ENCODE measurements around the gene ROCK1. TPM values are rescaled to one million over a fixed set of nuclear protein-coding genes. Genes with fewer than 3 reads are reported as not detected.
A peak's percentile ranks its signal among the peaks of the same experiment; 100 is the strongest.

ROCK1 gene
- polyA plus RNA-seq, 4 donors = 6.8 to 42.3 (median 12.4) TPM

DNA sequence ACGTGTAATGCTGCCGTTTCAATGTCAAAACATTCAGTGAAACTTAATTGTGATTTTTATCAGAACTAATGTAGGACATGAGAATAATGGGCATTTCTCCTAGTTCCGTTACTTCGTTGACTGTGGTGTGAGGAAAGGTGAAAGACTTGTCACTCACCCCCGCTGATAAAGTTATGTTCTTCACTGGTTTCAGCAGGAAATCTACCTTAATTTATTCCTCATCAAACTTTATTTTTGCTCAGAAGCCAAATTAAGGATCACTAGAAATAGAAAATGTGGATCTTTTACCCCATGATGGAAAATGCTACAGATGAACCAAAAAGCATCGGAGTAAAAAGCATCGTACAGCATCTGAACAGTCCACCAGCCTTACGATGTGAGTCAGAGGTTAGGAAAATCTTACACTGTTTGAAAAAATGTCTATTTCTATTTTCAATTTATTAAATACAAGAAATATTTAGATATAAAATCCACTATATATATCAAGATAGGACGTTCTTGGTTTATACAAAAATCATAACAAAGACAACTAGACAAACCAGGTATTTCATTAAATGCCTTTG is 1.0 kb upstream of the ROCK1 start:
- Histone ChIP-seq H3K27ac (ENCODE audit: low read depth in 1 of 3, low read length in 2 of 3) (peak overlapping the region in 2 of 3 donors; percentile 37 to 89), H3K27me3 (ENCODE audit: control insufficient read depth in 3 of 3, insufficient read depth in 3 of 3, low read length in 3 of 3) (no peaks in the 10 kb centered on the region), H3K36me3 (ENCODE audit: control insufficient read depth in 3 of 3, insufficient read depth in 2 of 3, low read depth in 1 of 3, low read length in 3 of 3) (no peaks in the 10 kb centered on the region), H3K4me1 (ENCODE audit: control insufficient read depth in 3 of 3, insufficient read depth in 2 of 3, low read depth in 1 of 3, low read length in 2 of 3) (peaks cover 3 to 14% (median 9%) of the 10 kb centered on the region in 3 donors), H3K4me3 (ENCODE audit: low read depth in 1 of 3, low read length in 3 of 3) (peak overlapping the region in 2 of 3 donors; percentile 73 to 78), H3K9me3 (ENCODE audit: control insufficient read depth in 2 of 2, insufficient read depth in 1 of 2, low read depth in 1 of 2, low read length in 1 of 2) (no peaks in the 10 kb centered on the region)
- WGBS, 3 donors = 19 to 26% (median 24%) methylated on average over 9 of the region's 9 CpGs
- no peak for DNase-seq
- FAIRE-seq = no peak

DNA sequence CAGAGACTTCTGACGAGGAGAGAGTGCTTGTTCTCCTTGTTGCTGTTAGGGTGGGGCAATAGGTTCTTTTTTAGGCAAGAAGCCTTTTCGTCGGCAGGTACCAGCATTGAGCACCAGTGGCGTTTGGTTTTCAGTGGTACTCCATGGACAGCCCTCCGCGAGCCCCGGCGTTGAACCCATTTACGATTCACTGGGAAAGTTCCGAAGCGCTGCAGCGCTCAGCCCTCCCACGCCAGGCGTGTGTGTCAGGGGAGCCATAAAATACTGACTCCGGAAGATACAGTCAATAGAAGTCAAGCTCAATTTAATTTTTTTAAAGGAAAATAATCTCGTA is 494 bp upstream of the ROCK1 start:
- DNase-seq = no peak
- H3K4me1 ChIP-seq (ENCODE audit: control insufficient read depth in 3 of 3, insufficient read depth in 2 of 3, low read depth in 1 of 3, low read length in 2 of 3) = peaks cover 4 to 14% (median 9%) of the 10 kb centered on the region in 3 donors
- no peaks in the 10 kb centered on the region for H3K9me3 ChIP-seq (ENCODE audit: control insufficient read depth in 2 of 2, insufficient read depth in 1 of 2, low read depth in 1 of 2, low read length in 1 of 2)
- no peaks in the 10 kb centered on the region for H3K36me3 ChIP-seq (ENCODE audit: control insufficient read depth in 3 of 3, insufficient read depth in 2 of 3, low read depth in 1 of 3, low read length in 3 of 3)
- peak overlapping the region; percentile 39 to 89 (median 87) for H3K27ac ChIP-seq (ENCODE audit: low read depth in 1 of 3, low read length in 2 of 3)
- H3K4me3 ChIP-seq (ENCODE audit: low read depth in 1 of 3, low read length in 3 of 3) = peak overlapping the region; percentile 9 to 78 (median 73)
- 0 to 1% (median 0%) methylated on average over 16 of the region's 16 CpGs for WGBS, 3 donors
- no peak for FAIRE-seq
- no peaks in the 10 kb centered on the region for H3K27me3 ChIP-seq (ENCODE audit: control insufficient read depth in 3 of 3, insufficient read depth in 3 of 3, low read length in 3 of 3)

DNA sequence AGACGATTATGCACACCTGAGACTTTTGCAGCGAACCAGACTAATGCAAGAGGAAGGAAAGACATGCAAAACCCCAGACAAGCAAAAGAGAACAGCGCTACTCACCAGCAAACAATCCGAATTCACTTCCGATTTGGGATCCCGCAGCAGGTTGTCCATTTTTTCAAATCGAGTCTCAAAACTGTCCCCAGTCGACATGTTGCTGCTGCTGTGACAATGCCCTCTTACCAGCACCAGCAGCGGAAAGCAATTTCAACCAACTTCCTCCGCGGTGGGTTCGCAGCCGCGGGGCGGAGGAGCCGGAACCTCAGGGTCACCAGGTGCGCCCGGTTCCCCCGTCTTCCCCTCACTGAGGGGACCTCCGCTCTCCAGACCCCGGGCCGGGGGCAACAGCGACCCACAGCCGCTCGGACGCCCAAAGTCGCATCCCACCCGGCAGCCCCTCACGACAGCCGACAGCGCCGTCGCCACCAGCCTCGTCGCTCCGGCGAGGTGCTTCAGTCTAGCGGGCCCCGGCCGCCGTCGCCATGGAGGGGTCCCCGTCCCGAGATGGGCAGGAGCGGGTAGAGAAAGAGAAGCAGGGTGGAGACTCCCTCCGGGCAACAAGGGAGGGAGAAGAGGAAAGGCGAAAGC is 784 bp downstream of the ROCK1 start:
- peak overlapping the region; percentile 90 to 98 (median 98) for H3K27ac ChIP-seq (ENCODE audit: low read depth in 1 of 3, low read length in 2 of 3)
- peak; percentile 52 to 74 for DNase-seq
- H3K9me3 ChIP-seq (ENCODE audit: control insufficient read depth in 2 of 2, insufficient read depth in 1 of 2, low read depth in 1 of 2, low read length in 1 of 2) = no peaks in the 10 kb centered on the region
- peaks cover 0 to 3% (median 0%) of the 10 kb centered on the region in 3 donors for H3K36me3 ChIP-seq (ENCODE audit: control insufficient read depth in 3 of 3, insufficient read depth in 2 of 3, low read depth in 1 of 3, low read length in 3 of 3)
- H3K27me3 ChIP-seq (ENCODE audit: control insufficient read depth in 3 of 3, insufficient read depth in 3 of 3, low read length in 3 of 3) = no peaks in the 10 kb centered on the region
- no peak for FAIRE-seq
- peak overlapping the region; percentile 73 to 96 (median 96) for H3K4me3 ChIP-seq (ENCODE audit: low read depth in 1 of 3, low read length in 3 of 3)
- H3K4me1 ChIP-seq (ENCODE audit: control insufficient read depth in 3 of 3, insufficient read depth in 2 of 3, low read depth in 1 of 3, low read length in 2 of 3) = peaks cover 4 to 14% (median 13%) of the 10 kb centered on the region in 3 donors
- WGBS, 3 donors = 0% methylated on average over 45 to 47 of the region's 47 CpGs

DNA sequence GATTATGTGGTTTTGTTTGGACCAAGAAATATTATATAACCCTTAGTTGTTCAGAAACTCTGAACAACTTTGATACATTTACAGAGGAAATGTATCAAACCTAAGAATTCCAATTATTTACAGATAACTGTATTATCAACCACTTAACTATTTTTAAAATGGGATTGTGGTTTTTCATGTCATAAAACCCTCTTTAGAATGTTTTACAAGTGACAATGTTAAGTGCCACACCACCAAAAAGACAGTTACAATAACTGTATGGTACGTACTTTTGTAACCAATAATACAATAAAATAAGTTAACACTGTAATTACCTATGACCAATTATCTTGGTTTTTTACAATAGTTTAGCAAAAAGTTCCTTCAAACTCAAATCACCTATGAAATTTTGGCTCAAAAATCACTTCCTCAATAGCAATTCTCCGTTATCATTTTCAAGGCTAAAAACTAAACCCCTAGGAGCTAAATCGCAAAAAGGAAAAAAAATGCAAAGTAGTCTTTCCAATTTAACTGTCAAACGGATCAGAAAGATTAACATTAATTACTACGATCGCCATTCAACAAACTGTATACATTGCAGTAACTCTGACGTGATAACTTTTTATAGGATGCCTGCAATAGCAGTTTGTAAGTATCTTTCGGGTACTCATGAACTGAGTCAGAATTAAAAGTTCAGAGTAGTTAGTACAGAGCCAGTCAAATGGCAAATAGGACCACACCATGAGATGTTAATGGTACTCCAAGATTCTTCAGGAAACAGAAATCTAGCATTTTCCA is 1.5 kb downstream of the ROCK1 start:
- peak overlapping the region in 2 of 3 donors; percentile 98 for H3K27ac ChIP-seq (ENCODE audit: low read depth in 1 of 3, low read length in 2 of 3)
- H3K4me3 ChIP-seq (ENCODE audit: low read depth in 1 of 3, low read length in 3 of 3) = peak overlapping the region; percentile 73 to 96 (median 96)
- DNase-seq (no peak), FAIRE-seq (no peak)
- H3K36me3 ChIP-seq (ENCODE audit: control insufficient read depth in 3 of 3, insufficient read depth in 2 of 3, low read depth in 1 of 3, low read length in 3 of 3) = peaks cover 0 to 3% (median 0%) of the 10 kb centered on the region in 3 donors
- H3K9me3 ChIP-seq (ENCODE audit: control insufficient read depth in 2 of 2, insufficient read depth in 1 of 2, low read depth in 1 of 2, low read length in 1 of 2) = no peaks in the 10 kb centered on the region
- whole genome bisulfite sequencing, 3 donors = 0 to 1% (median 1%) methylated on average over 8 of the region's 8 CpGs
- no peaks in the 10 kb centered on the region for H3K27me3 ChIP-seq (ENCODE audit: control insufficient read depth in 3 of 3, insufficient read depth in 3 of 3, low read length in 3 of 3)
- H3K4me1 ChIP-seq (ENCODE audit: control insufficient read depth in 3 of 3, insufficient read depth in 2 of 3, low read depth in 1 of 3, low read length in 2 of 3) = peaks cover 6 to 14% (median 13%) of the 10 kb centered on the region in 3 donors

DNA sequence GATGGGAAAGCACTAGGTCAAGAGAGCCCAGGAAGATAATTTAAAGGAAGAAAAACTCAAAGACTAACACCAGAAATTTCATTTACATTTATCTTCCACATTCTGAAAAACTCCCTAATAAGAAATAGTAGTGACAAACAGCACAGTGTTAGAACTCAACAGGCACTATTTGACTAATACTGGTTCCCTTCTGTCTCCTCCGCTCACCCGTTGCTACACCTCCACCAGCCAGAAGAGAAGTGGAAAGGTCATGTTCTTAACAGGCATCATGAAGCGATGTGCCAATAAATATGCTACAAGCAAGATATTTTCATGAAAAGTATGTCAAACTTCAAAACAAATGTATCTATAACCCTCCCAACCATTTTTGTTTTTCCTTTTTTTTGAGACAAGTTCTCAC is 5.7 kb downstream of the ROCK1 start:
- Histone ChIP-seq H3K4me3 (ENCODE audit: low read depth in 1 of 3, low read length in 3 of 3) (no peak overlapping the region), H3K9me3 (ENCODE audit: control insufficient read depth in 2 of 2, insufficient read depth in 1 of 2, low read depth in 1 of 2, low read length in 1 of 2) (no peaks in the 10 kb centered on the region), H3K4me1 (ENCODE audit: control insufficient read depth in 3 of 3, insufficient read depth in 2 of 3, low read depth in 1 of 3, low read length in 2 of 3) (peaks cover 8 to 16% (median 9%) of the 10 kb centered on the region in 3 donors), H3K27ac (ENCODE audit: low read depth in 1 of 3, low read length in 2 of 3) (peak overlapping the region in 1 of 3 donors; percentile 44), H3K27me3 (ENCODE audit: control insufficient read depth in 3 of 3, insufficient read depth in 3 of 3, low read length in 3 of 3) (no peaks in the 10 kb centered on the region), H3K36me3 (ENCODE audit: control insufficient read depth in 3 of 3, insufficient read depth in 2 of 3, low read depth in 1 of 3, low read length in 3 of 3) (peaks cover 0 to 3% (median 0%) of the 10 kb centered on the region in 3 donors)
- FAIRE-seq (no peak), DNase-seq (peak in 1 of 2 donors; percentile 33)
- WGBS, 3 donors = 47 to 63% (median 56%) methylated on average over 3 of the region's 3 CpGs

DNA sequence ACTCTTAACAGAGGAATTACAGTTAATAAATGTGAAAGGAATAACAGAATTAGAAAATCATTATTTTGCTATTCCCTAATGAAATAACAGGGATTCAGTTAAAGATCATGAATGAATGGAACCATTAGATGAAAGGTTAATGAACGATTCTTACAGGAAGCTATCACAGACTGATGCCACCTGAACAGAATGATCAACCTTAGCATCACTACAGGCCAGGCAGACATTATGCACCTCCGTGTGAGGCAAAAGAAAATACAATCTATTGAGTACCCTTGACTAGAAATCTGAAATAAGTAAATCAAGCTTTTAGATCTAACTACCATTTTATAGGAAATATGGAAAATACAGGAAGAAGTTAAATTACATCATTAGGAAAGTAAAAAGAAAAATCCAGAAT is 10.4 kb downstream of the ROCK1 start:
- 65 to 71% (median 71%) methylated on average over 2 of the region's 2 CpGs for WGBS, 3 donors
- H3K9me3 ChIP-seq (ENCODE audit: control insufficient read depth in 2 of 2, insufficient read depth in 1 of 2, low read depth in 1 of 2, low read length in 1 of 2) = no peaks in the 10 kb centered on the region
- peaks cover 0 to 10% (median 5%) of the 10 kb centered on the region in 3 donors for H3K4me1 ChIP-seq (ENCODE audit: control insufficient read depth in 3 of 3, insufficient read depth in 2 of 3, low read depth in 1 of 3, low read length in 2 of 3)
- no peak overlapping the region for H3K27ac ChIP-seq (ENCODE audit: low read depth in 1 of 3, low read length in 2 of 3)
- DNase-seq (no peak), FAIRE-seq (no peak)
- peaks cover 0 to 3% (median 0%) of the 10 kb centered on the region in 3 donors for H3K36me3 ChIP-seq (ENCODE audit: control insufficient read depth in 3 of 3, insufficient read depth in 2 of 3, low read depth in 1 of 3, low read length in 3 of 3)
- no peaks in the 10 kb centered on the region for H3K27me3 ChIP-seq (ENCODE audit: control insufficient read depth in 3 of 3, insufficient read depth in 3 of 3, low read length in 3 of 3)
- H3K4me3 ChIP-seq (ENCODE audit: low read depth in 1 of 3, low read length in 3 of 3) = no peak overlapping the region

DNA sequence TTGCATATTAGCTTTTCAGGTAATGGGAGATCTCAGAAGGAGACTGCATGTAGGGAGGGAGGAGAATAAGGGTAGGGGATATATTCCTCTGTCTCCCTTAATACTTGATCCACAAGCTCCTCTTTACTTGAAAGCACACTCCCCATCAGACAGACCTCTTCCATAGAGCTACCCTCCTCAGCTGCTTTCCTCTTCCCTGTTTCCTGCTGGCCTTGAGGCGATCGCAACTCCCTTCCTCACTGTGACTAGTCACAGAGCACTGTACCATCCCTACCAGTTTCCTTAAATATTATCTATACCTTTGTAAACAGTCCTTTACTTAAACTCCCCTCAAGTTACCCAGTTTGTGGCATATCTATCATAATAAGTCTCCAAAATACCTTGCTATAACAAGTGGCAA is 10.9 kb downstream of the ROCK1 start:
- Histone ChIP-seq H3K27ac (ENCODE audit: low read depth in 1 of 3, low read length in 2 of 3) (no peak overlapping the region), H3K36me3 (ENCODE audit: control insufficient read depth in 3 of 3, insufficient read depth in 2 of 3, low read depth in 1 of 3, low read length in 3 of 3) (no peaks in the 10 kb centered on the region), H3K4me1 (ENCODE audit: control insufficient read depth in 3 of 3, insufficient read depth in 2 of 3, low read depth in 1 of 3, low read length in 2 of 3) (peaks cover 0 to 7% (median 5%) of the 10 kb centered on the region in 3 donors), H3K9me3 (ENCODE audit: control insufficient read depth in 2 of 2, insufficient read depth in 1 of 2, low read depth in 1 of 2, low read length in 1 of 2) (no peaks in the 10 kb centered on the region), H3K27me3 (ENCODE audit: control insufficient read depth in 3 of 3, insufficient read depth in 3 of 3, low read length in 3 of 3) (no peaks in the 10 kb centered on the region), H3K4me3 (ENCODE audit: low read depth in 1 of 3, low read length in 3 of 3) (no peak overlapping the region)
- DNase-seq (no peak), FAIRE-seq (no peak)
- 63 to 83% (median 76%) methylated on average over 2 of the region's 2 CpGs for WGBS, 3 donors

DNA sequence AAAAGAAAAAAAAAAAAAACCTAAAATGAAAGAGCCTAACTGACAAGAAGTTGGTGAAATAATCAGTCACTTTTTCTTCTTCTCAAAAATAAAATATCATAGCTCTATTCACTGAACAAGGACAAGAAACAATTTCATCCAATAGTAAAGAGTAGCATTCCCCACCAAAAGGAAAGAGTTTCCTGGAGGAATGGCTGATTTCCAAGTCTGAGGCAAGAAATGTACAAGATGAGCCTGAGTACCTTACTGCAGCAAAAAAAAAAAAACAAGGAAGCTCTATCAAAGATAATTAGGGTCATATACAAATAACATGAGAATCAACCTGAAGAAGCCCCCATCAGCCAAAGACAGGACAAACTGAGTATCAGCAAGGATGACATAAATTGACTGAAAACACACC is 11.5 kb downstream of the ROCK1 start:
- Histone ChIP-seq H3K4me1 (ENCODE audit: control insufficient read depth in 3 of 3, insufficient read depth in 2 of 3, low read depth in 1 of 3, low read length in 2 of 3) (peaks cover 0 to 7% (median 3%) of the 10 kb centered on the region in 3 donors), H3K9me3 (ENCODE audit: control insufficient read depth in 2 of 2, insufficient read depth in 1 of 2, low read depth in 1 of 2, low read length in 1 of 2) (no peaks in the 10 kb centered on the region), H3K36me3 (ENCODE audit: control insufficient read depth in 3 of 3, insufficient read depth in 2 of 3, low read depth in 1 of 3, low read length in 3 of 3) (no peaks in the 10 kb centered on the region), H3K27me3 (ENCODE audit: control insufficient read depth in 3 of 3, insufficient read depth in 3 of 3, low read length in 3 of 3) (no peaks in the 10 kb centered on the region), H3K4me3 (ENCODE audit: low read depth in 1 of 3, low read length in 3 of 3) (no peak overlapping the region), H3K27ac (ENCODE audit: low read depth in 1 of 3, low read length in 2 of 3) (no peak overlapping the region)
- no peak for DNase-seq
- no peak for FAIRE-seq

Data from small intestine (tissue), 7 donors.